ENCODE data around the gene POC1B.

POC1B gene

GRCh38 chr12:89414851-89415250, 111.0 kb downstream of the POC1B start:
- no peak for DNase-seq

DNA sequence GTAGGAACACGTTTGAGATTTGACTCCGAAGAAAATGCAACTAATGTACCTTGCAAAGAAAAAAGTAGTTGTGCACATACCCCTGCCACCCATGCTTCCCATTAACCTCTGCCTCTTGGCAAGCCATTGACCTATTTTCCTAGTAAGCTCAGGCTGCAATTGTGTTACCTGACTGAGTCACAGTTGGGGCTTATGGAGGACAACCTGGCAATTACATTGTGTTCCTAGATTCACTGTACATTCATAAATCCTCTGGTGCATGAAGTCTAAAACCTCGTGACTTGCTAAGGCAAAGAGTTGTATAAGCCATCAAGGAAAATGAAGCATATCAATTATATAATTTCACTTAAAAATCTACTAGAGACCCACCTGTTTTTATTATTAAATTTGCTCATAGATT, 111.5 kb downstream of the POC1B start:
- no peak for DNase-seq

DNA sequence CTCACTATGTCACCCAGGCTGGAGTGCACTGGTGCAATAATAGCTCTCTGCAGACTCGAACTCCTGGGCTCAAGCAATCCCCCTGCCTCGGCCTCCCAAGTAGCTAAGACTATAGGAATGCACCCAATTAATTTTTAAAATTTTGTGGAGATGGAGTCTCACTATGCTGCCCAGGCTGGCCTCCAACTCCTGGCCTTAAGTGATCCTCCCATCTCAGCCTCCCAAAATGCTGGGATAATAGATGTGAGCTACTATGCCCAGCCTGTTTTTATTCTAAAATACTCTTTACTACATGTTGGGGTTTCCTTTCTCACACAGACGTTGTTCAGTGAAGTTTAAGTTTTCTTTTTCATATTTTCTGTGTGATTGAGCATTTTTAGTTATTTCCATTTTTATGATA, 112.6 kb downstream of the POC1B start:
- DNase-seq, result no peak

GRCh38 chr12:89412665-89413064, 113.2 kb downstream of the POC1B start:
- no peak for DNase-seq

- DNase-seq, result no peak
Observed at GRCh38 chr12:89411846-89412245, 114.0 kb downstream of the POC1B start.

GRCh38 chr12:89411234-89411633, 114.6 kb downstream of the POC1B start:
- DNase-seq, result no peak

GRCh38 chr12:89405626-89406345, 120.1 kb downstream of the POC1B start:
- no peak for DNase-seq

GRCh38 chr12:89401433-89402058, 124.3 kb downstream of the POC1B start:
- no peak for DNase-seq

GRCh38 chr12:89400415-89400814, 125.4 kb downstream of the POC1B start:
- no peak for DNase-seq

DNA sequence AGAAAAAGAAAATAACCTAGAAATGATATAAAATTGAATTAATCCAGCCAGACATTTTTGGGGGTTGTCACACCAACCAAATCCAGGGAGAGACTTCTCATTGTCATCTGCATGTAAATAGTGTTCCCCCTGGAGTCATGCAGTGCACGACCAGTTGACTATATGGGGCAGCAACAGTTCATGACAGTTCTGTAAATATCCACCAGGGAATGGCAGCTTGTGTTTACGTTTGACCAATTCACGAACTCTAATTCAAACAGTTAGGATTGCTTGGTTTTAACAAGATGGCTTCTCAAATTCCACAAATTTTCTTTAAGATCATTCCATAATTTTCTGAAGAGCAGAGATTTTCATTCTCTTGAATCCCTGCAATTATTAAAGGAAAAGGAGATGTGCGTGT, 130.1 kb downstream of the POC1B start:
- DNase-seq, result no peak

DNA sequence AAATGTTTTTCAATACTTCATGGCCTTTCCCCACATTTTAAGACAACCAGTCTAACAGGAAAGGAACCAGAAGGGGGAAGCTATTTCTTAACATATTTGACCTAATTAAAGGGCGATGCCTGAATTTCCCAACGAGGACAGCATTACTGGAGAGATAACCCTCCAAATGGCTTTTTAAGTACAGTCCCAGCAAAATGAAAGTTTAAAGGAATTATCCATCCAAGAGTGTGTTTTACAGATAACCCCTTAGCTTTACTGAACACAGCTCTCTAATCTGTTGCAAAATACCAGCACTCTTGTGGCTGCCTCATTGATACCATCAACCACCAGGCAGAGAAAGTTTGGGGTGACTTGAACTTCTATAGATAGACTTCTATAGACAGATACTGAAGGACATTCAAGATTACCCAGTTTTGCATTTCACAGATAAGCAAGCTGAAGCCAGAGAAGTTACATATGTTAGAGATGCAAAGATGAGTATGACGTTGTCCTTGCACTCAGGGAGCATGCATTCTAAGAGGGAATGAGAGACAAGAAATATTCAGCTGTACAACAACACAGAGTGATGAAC, 132.2 kb downstream of the POC1B start:
- DNase-seq, result no peak

- DNase-seq, result no peak
Observed at GRCh38 chr12:89392391-89392790, 133.5 kb downstream of the POC1B start.

DNA sequence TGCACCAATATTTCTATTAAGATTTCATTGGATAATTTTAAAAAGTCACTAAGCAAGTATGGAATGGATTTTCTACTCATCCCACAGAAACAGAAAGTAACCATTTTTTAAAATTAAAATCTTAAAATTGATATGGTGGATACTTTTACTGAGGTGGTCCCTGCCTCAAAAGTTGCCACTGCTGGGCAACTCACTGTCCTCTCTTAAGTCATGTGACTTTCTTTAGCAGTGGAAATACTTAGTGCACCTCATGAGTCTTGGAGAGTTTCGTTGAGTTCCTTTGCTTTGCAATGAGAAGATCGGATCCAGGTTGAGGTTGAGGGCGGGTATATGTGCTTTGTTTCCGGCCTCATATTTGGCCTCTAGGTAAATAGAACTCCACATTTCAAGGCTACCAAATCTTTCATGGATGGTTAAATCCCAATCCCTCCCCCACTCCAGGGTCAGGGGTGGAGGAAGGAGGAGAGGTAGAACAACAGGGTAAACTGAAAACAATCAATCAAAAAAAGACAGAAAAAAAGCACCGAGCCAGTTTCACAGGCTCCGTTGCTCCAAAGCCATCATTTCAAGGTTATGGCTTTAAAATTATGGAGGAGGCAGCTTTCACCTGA, 134.0 kb downstream of the POC1B start:
- no peak for DNase-seq

- no peak for DNase-seq
Observed at GRCh38 chr12:89390802-89391673, 134.8 kb downstream of the POC1B start.

DNA sequence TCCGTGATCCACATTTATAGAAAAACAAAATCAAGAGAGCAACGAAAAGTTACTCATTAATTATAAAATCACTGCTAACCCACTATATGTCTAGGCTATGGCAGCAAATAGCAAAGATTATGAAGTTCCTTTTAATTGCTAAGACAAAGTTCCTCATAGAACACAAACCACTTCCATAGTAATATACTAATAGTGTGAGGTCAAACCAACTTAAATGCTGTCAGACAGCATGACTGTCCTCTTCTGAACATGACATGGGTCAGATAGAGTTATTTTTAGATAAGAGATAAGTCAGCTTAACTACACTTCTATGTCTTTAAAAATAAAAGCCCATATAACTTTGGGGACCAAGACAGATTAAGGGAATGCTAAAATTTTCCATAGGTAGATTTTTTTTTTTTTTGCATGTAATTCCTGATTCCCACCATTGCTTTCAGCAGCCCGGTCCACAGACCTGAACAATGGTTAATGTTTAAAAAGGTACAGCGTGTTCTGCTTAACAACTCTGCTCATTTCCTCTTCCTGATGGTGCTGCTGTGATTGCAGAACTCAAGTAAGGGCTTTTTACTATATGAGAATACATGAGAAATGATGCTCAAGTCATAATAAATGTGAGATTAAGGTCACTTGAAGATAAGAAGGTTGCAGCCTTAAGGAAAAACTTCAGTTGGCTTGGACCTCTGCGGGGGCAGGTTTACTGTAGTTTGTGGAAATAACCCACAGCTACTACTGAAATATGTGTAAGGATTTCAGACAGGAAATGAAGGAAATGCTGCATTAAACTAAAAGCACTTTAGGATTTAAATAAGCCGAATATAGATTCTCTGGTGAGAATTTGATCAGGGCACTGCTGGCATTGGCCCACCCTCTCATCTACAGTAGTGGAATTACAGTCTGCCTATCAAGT, 135.8 kb downstream of the POC1B start:
- DNase-seq, result no peak

- no peak for DNase-seq
Observed at GRCh38 chr12:89386138-89386537, 139.7 kb downstream of the POC1B start.

DNA sequence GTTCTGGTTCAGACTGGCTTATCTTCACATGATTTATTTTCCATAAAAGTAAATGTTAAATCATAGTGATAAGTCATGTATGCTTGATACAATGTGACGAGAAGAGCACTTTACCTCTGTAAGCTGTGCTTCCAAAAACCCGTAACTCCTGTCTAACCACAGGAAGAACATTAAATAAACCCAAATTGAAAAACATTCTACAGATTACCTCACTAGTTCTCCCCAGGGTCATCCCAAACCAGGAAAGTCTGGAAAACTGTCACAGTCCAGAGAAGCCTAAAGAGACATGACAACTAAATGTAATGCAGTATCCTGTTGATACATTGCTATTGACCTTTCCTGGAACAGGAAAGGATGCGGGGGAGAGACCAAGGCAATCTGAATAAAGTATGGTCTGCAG, 141.0 kb downstream of the POC1B start:
- DNase-seq, result no peak

DNA sequence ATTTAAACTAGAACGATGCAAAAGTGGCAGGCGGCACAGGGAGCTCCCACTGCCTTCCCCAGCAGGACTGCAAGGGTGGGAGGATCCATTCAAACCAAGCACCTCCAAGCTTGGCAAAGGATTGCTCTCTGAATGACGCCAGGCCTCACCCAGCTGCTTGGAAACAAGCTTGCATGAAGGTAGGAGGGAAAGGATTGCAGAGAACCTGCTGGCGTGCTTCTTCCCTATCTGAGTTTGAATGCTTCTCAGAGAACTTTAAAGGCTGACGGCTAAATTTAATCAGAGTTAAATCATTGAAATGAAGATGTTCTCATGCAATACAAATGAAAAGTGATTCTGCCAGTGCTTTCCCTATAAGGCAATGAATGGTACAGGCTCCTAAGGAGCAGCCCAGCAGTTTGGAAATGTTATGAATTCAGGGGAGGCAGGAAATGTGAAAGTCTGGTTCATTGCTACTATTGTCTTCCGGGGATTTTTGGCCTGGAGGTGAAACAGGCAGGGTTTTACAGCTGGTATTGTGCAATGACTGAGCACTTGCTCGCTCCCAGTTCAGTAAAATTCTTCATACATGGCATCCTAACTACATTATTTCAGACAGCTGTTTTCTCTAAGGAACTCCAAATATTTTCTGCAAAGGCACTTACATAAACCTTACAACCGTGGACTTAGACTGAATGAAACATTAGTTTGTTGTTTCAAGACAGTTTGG, 141.6 kb downstream of the POC1B start:
- DNase-seq, result no peak

GRCh38 chr12:89383235-89384049, 142.4 kb downstream of the POC1B start:
- no peak for DNase-seq

- DNase-seq, result no peak
Observed at GRCh38 chr12:89382328-89382727, 143.5 kb downstream of the POC1B start.
